GM06990 (cell line): ENCODE measurements around the gene FBXL3.
A peak's percentile ranks its signal among the peaks of the same experiment; 100 is the strongest.

Source experiments
- DNase-seq: peaks from one replicate; pipeline ENCODE4 v3.0.0-alpha.2; 2011; ENCODE audit not compliant: insufficient read length; ENCODE audit errors: extremely low read depth
- H3K27me3 ChIP-seq: replicated peaks from 2 replicates; pipeline ENCODE4 v1.6.0; 2011; ENCODE audit warnings: low read length; ENCODE audit not compliant: control insufficient read depth, insufficient read depth
- H3K36me3 ChIP-seq: 2 replicates; pipeline ENCODE4 v1.5.1; 2011; ENCODE audit warnings: low read length; ENCODE audit not compliant: control insufficient read depth, insufficient read depth
- H3K4me3 ChIP-seq: replicated peaks from 2 replicates; pipeline ENCODE4 v1.5.1; 2011; ENCODE audit warnings: low read depth, mild to moderate bottlenecking, control low read depth, low read length
- TF ChIP-seq, protein P1 (sequence below): IDR thresholded peaks from 2 replicates; pipeline ENCODE4 v1.5.1; 2011; ENCODE audit warnings: low read length, control low read depth, mild to moderate bottlenecking, inconsistent platforms; ENCODE audit not compliant: insufficient read depth, poor library complexity, severe bottlenecking

The FBXL3 gene

GRCh38 chr13:77001540-77001939 is 25.4 kb downstream of the FBXL3 start:
- H3K4me3 ChIP-seq: no peak overlapping the region
- peaks cover 2% of the 10 kb centered on the region for H3K36me3 ChIP-seq
- no peaks in the 10 kb centered on the region for H3K27me3 ChIP-seq
- TF ChIP-seq, protein P1, sequence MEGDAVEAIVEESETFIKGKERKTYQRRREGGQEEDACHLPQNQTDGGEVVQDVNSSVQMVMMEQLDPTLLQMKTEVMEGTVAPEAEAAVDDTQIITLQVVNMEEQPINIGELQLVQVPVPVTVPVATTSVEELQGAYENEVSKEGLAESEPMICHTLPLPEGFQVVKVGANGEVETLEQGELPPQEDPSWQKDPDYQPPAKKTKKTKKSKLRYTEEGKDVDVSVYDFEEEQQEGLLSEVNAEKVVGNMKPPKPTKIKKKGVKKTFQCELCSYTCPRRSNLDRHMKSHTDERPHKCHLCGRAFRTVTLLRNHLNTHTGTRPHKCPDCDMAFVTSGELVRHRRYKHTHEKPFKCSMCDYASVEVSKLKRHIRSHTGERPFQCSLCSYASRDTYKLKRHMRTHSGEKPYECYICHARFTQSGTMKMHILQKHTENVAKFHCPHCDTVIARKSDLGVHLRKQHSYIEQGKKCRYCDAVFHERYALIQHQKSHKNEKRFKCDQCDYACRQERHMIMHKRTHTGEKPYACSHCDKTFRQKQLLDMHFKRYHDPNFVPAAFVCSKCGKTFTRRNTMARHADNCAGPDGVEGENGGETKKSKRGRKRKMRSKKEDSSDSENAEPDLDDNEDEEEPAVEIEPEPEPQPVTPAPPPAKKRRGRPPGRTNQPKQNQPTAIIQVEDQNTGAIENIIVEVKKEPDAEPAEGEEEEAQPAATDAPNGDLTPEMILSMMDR: no peak
- DNase-seq: no peak

DNA sequence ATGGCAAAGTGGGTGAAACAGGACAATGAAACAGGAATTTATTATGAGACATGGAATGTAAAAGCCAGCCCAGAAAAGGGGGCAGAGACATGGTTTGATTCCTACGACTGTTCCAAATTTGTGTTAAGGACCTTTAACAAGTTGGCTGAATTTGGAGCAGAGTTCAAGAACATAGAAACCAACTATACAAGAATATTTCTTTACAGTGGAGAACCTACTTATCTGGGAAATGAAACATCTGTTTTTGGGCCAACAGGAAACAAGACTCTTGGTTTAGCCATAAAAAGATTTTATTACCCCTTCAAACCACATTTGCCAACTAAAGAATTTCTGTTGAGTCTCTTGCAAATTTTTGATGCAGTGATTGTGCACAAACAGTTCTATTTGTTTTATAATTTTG is 26.5 kb downstream of the FBXL3 start:
- DNase-seq: no peak
- peaks cover 2% of the 10 kb centered on the region for H3K36me3 ChIP-seq
- TF ChIP-seq, protein P1: no peak
- no peaks in the 10 kb centered on the region for H3K27me3 ChIP-seq
- H3K4me3 ChIP-seq: no peak overlapping the region

GRCh38 chr13:76994281-76994680 is 32.7 kb downstream of the FBXL3 start:
- DNase-seq: no peak
- H3K27me3 ChIP-seq: no peaks in the 10 kb centered on the region
- H3K4me3 ChIP-seq: no peak overlapping the region
- TF ChIP-seq, protein P1: no peak
- no peaks in the 10 kb centered on the region; the same call in none of the 2 replicates for H3K36me3 ChIP-seq

DNA sequence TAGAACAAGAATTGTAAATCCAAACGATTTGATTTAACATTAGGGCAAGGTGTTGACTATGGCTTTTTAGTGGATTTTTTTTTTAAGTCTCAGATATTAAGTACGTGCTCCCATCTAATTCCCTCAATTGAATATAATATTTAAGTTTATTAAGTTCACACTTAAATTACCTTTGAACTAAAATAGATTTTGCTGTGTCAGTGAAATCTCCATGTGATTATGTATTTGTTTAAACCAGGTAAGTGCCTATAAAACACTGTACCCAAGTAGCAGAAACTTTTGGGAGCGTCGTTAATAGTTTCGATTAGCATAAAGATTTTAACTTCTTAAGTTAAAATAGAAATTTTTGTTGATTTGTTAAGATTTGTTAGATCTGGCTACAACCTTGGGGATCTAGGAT is 33.5 kb downstream of the FBXL3 start:
- Histone ChIP-seq H3K36me3 (no peaks in the 10 kb centered on the region; the same call in none of the 2 replicates), H3K4me3 (peak overlapping the region; percentile 96; the same call in 1 of the 2 replicates), H3K27me3 (no peaks in the 10 kb centered on the region)
- TF ChIP-seq, protein P1: no peak
- DNase-seq: no peak

- TF ChIP-seq, protein P1: no peak
- Histone ChIP-seq H3K36me3 (no peaks in the 10 kb centered on the region; the same call in none of the 2 replicates), H3K4me3 (peak overlapping the region; percentile 96), H3K27me3 (no peaks in the 10 kb centered on the region)
- no peak for DNase-seq
Observed at GRCh38 chr13:76993021-76993420, 33.9 kb downstream of the FBXL3 start.

- TF ChIP-seq, protein P1: no peak
- peak; percentile 49 for DNase-seq
- peak overlapping the region; percentile 96 for H3K4me3 ChIP-seq
Observed at GRCh38 chr13:76992548-76993001, 34.4 kb downstream of the FBXL3 start.

More at GRCh38 chr13:76992548-76993001, 34.4 kb downstream of the FBXL3 start:
- Histone ChIP-seq H3K27me3 (no peaks in the 10 kb centered on the region), H3K36me3 (no peaks in the 10 kb centered on the region; the same call in 1 of the 2 replicates)
